Stomach (tissue), 4 donors: ENCODE results near the gene CHI3L1.

Experiments
- POLR2A ChIP-seq, 4 donors: fragments of 450-650 bp; IDR thresholded peaks; one replicate each; pipeline ENCODE4 v1.6.1; 2016; ENCODE audit warnings: antibody characterized with exemption in 4 of 4, control low read depth in 2 of 4, mild to moderate bottlenecking in 1 of 4, moderate library complexity in 1 of 4
- TF ChIP-seq, protein P1 (sequence below), 7 experiments: fragments of 450-650 bp in 4 of 7; fragments of 200-600 bp in 3 of 7; sonication (generic) in 3 of 7; IDR thresholded peaks; one replicate each; pipeline ENCODE4 v1.5.1; 2016 to 2019; ENCODE audit warnings: antibody characterized with exemption in 7 of 7, control low read depth in 2 of 7, mild to moderate bottlenecking in 1 of 7

DNA sequence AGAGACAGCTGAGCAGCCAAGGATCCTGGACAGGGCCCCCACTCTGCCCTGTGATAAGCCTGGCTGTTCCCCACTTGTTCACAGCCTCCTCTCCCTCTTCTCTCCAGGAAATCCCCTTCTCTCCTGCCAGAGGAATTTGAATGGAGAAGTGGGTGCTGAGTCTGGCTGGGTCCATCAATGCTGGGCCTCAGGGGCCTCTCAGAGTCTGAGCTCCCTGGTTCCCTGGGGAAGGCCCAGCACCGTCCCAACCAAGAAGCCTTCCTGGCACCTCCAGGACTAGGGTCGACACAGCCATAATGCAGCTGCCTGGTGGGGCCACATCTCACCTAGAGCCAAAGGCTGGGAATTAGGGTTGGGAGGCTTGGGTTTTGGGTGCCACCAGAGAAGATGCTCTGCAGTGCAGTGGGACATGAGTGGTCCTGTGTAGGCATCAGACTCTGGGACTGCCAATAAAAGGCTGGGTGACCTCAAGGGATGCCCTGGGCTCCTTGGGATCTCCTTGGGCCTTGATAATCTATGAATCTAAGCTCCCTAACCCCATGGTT lies 13.4 kb downstream of the CHI3L1 start:
- TF ChIP-seq, protein P1, sequence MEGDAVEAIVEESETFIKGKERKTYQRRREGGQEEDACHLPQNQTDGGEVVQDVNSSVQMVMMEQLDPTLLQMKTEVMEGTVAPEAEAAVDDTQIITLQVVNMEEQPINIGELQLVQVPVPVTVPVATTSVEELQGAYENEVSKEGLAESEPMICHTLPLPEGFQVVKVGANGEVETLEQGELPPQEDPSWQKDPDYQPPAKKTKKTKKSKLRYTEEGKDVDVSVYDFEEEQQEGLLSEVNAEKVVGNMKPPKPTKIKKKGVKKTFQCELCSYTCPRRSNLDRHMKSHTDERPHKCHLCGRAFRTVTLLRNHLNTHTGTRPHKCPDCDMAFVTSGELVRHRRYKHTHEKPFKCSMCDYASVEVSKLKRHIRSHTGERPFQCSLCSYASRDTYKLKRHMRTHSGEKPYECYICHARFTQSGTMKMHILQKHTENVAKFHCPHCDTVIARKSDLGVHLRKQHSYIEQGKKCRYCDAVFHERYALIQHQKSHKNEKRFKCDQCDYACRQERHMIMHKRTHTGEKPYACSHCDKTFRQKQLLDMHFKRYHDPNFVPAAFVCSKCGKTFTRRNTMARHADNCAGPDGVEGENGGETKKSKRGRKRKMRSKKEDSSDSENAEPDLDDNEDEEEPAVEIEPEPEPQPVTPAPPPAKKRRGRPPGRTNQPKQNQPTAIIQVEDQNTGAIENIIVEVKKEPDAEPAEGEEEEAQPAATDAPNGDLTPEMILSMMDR (IDR thresholded peaks at IDR 0.05): no peak
- TF ChIP-seq POLR2A (IDR thresholded peaks at IDR 0.05): no peak
